Measurements from ENCODE around the gene FOXN3. TPM values are rescaled to one million over a fixed set of nuclear protein-coding genes. Genes with fewer than 3 reads are reported as not detected.

Gene FOXN3
- polyA plus RNA-seq, 12 donors, result 52.7 to 126 (median 74.8) TPM

DNA sequence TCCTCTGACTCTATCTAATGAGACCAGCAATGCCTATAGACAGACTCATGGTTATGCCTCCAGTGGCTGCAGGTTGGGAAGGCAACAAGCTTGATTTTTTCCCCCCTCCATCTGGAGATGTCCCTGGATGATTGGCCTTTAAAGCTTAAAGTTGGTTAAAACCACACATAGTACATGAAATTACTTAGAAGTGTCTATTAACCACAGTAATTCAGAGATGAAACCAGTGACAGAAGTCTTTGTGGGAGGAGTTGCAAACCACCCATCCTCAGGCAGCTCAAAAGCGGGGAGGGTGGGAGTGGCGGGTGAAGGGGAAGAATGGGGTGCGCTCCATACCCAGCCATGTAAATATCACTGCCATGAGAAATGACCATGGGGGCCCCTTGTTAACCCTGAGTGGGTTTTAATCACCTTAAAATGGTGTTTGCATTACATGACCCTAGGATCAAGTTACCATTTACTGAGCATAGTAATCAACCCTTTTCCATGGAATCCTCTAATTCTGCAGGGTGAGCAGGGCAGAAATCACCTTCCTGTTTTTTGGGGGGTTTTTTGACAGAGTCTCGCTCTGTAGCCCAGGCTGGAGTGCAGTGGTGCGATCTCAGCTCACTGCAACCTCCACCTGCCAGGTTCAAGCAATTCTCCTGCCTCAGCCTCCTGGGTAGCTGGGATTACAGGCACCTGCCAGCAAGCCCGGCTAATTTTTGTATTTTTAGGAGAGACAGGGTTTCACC, 133.5 kb downstream of the FOXN3 start:
- DNase-seq, result no peak

DNA sequence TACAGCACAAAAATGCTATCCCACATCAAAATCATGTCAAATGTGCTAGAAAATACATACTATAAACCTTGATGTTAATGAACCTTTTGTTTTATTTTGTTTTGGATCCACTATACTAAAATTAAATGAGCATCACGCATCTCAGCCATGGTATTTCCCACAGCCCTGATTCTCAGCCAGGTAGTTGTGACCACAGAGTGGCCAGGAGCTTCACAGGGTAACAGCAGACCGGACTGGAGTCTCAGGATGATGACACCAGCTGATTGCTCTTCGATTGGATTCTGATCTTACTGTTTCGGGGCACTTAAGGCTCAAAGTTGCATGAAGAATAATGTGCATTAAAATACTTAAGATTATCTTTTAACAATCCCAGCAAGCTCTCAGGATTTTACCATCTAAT, 134.8 kb downstream of the FOXN3 start:
- no peak for DNase-seq

DNA sequence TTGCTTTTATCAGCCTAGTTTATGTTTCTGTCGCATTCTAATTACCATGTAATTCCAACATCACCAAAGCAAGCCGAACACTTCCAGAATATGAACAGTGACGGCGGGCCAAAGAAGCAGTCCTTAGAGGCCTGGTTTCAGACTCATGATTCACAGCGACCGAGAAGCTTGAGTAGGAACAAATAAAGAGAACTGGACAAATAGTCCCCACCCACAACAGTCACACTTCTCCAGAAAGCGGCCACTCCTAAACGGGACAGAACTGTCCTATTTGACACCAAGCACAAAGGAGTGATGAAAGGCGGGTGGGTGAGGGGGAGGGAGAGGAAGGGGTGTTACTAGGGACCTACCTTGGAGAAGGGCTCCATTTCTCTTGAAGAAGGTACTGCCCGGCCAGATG, 136.4 kb downstream of the FOXN3 start:
- no peak for DNase-seq

DNA sequence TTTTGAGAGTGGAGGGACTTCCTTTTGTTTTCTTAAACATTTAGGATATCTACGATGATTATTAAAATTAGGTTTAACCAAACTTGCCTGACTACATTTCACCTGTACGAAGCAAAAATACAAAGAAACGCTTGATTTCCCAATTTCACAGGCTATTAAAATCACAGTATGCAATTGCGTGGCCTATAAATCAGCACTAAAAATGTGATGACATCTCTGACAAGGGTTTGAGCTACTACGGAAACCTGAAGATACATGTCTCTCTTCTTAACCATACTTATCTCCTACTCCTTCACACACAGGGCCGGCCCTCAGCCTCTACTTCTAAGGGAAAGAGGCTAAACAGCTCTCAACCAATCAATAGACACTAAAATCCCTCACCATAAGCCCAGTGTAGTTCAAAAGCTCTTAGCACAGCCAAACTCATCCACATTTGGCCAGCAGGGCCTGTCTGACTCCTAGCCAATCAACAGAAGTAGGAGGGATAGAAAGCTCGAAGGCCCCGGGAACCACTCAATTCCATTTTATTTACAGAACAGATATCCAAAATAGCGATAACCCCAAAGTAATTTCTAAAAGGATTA, 137.3 kb downstream of the FOXN3 start:
- DNase-seq, result no peak

DNA sequence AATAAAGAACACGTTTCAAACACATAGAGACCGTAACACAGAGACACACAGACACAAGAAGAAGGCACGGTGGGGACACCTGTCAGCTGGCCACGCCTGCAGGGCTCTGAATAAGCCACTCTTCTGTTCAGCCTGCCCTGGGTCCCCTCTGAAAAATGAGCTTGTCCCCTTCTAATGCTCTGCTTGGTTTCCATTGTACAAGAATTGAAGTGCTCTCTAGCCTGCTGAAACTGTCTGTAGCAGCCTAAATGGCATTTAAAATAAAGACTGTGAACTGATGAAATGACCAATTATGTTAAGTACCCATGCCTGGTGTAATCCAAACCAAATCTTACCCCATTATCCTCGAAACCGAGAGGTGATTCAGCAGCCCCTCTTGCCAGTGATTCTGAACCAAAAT, 139.8 kb downstream of the FOXN3 start:
- DNase-seq, result no peak

DNA sequence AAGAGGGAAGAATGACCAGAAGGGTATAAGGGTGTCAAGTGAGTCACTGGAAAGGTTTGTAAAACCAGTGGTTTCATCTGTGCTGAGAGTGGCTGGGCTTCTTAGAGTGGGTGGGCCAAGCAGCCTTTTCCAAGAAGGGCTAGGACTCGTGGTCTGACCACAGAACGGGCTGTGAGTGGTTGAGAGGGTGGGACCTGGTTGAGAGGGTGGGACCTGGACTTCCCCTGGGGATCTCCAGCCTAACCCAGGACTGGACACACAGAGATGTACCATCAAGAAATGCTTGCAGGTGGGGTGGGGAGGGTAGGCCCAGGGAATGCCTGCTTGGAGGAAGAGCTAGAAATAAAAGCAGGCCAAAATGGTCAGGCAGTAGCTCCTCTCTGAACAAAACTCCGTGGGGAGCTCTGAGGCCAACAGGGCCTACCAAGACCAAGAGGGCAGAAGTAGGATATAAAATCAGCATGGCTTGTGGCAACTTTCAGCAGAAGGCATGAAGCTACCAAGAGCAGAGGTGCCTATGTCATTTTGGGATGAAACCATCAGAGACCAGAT, 140.5 kb downstream of the FOXN3 start:
- no peak for DNase-seq

DNA sequence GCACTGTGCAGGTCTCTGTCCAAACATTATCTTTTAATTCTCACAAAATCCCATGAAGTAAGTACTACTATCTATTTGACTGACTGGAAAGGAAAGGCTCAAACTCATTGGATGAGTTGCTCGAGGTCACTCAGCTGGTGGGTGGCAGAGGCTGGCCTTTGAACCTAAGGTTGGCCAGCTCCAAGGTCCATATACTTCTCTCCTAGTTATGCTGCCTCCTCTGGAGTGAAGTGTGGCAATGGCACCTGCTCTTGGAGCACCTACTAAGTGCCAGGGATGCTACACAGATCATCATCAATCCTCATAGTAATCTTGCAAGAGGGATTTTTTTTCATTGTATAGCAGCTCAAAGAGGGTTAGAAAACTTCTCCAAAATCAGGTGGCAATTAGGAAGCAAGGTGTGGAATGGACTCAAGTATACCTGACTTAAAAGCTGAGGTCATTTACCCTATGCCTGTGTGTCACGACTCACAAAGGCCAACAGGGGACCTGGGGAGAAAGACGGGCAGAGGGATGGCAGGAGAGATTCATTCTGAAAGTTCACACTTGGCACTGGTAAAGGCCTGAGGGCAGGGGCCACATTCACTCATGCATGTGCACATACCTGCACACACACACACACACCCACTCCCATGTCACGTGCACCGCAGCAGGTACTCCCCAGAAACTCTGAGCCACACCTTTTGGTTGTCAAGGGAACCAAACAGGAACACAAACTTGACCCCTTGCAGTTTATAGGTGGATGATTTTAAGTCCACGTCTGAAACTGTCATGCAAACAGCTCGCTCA, 146.4 kb downstream of the FOXN3 start:
- no peak for DNase-seq

DNA sequence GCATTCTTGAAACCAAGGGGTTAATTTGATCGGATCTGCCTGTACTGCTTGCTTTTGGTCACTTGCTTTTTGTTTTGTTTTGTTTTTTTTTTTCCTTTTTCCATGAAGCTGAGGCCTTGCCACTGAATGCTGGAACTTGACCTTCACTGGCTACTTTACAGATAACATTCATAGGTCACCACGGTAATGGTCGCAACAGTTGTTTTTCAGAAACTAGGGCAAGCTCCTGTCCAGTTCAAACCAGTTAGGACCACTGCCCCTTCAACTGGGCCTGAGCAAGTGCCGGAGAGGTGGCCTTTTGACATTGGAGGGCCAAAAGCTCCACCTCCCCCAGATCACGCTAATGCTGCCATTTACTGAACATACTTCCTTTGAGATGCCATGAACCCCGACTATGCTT, 147.6 kb downstream of the FOXN3 start:
- DNase-seq, result no peak

DNA sequence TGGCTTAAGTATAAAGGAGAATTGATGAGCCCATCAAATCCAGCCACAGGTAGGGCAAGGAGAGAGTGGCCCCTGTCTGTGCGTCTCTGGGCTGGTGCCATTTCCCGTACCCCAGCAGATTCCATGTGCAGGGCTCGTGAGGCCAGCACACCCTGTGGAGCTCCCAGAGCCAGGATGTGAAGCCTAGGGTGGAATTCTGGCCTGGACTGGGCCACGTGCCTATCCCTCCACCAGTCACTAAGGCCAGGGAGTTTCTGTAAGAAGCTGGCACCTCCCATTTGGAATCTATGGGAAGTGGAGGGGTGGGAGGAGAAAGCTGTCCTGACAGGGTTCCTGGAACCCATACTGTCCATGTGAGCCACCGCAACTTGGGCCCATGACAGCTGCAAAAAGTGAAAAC, 148.5 kb downstream of the FOXN3 start:
- DNase-seq, result no peak

DNA sequence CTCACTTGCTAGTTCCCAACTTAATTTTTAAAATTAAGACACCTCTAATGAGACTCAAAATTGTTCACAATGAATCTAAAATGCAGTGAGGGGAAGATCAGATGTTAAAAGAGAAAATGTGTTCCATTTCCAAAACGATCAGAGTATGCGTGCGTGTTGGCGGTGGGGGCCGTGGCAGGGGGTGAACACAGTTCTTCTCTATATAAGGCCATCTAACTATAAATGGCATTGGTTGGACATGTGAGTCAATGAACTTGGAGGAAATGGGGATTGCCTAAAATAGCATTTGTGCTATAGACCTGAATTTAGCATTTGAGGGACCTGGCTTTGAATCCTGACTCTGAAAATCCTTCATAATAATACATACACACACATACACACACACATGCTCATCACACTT, 149.4 kb downstream of the FOXN3 start:
- no peak for DNase-seq

DNA sequence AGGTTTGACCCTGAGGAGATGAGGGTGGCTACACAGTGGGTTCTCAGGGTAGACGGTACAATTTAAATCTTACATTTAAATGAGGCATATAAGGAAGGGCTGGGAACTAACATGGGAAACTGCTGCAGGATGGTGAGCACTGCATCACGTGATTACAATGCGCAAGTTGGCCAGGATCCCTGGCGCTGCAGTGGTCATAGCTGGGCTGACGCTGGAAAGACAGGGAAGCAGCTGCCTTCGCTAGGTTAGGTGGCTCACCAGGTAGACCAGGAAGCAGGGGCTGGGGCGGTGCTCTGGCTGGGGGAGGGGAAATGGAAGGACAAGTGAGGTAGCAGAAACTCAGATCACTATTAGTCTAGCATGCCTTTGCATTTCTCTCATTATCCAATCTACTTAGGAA, 149.9 kb downstream of the FOXN3 start:
- DNase-seq, result no peak

DNA sequence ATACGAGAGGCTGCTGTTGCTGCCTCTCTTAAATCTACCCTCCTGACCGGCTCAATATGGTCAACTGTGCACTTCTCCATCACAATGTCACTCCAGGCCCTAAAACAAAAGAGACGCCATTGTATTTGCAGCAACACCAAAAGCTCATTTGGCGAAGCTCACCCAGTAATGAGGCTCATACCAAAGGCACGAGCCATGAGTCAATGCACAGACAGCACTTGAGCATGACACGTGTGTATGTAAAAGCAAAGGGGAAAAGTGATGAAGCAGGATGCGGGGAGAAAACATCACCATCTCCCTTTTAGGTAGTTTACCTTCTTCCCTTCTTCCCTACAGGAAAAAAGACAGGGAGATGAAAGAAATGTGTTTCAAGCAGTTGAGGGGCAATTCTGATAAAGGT, 150.3 kb downstream of the FOXN3 start:
- no peak for DNase-seq

DNA sequence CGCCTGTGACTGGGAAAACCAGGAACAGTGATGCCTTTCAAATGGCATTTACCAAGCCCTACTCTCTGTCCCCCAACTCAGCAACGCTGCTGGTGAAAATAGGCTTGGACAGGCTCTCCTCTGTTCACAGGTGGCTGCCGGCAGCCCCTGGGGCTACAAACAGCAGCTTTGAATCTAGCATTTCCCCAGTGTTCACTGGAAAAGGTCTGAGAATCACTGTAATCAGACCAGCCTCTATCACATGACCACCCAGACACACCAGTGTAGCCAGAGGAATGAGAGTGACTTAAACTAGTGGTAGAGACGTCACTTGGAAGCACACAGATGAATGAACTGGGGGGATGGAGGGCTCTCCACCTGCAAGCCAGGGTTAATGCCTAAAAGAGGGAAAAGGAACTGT, 151.8 kb downstream of the FOXN3 start:
- DNase-seq, result no peak

DNA sequence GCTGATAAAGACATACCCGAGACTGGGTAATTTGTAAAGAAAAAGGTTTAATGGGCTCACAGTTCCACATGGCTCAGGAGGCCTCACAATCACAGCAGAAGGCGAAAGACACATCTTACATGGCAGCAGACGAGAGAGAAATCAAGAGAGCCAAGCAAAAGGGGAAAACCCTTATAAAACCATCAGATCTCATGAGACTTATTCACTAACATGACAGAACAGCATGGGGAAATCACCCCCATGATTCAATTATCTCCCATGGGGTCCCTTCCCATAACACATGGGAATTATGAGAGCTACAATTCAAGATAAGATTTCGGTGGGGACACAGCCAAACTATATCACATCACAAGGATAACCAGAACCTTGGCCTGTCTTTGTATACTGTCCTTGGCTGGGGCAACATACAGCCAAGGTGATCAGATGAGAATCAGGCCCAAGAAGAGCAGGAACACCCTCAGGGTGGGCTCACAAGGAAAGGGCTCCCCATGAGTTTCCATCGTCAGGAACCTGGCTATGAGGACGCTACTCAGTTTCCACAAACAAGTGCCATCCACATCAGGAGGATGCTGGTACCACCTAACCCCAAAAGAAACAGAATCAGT, 152.7 kb downstream of the FOXN3 start:
- DNase-seq, result no peak

DNA sequence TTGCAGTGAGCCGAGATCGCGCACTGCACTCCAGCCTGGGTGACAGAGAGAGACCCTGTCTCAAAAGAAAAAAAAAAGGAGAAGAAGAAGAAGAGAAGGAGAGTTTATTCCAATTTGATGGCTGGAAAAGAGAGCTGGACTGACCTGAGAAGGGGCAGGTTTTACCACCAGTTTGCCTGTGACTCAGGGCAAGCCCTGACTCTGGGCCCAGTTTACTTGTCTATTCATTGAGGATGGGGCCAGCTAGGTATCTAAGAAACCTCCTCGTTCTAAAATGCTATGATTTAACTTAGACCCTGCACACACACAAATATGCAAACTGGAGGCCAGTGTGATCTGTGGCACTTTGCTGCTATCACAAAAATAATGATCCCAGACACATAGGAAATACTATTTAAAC, 155.0 kb downstream of the FOXN3 start:
- DNase-seq, result no peak

DNA sequence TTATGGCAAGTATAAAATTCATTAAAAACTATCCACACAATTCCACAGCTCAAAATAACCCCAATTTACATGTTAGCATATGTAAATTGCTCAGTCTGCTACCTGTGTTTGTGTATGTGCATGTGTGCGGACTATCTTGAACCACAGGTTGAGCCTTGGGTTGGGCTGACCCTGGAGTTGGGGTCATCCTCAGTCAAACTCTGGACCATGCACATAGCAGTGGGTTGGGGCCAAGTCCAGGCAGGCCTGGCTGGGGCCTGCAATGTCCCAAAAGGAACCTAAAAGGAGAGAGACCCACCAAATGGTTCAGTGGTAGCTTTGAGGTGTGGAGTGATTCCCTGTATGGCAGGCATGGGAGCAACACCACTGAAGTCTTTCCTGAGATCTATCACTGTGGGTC, 156.1 kb downstream of the FOXN3 start:
- no peak for DNase-seq

DNA sequence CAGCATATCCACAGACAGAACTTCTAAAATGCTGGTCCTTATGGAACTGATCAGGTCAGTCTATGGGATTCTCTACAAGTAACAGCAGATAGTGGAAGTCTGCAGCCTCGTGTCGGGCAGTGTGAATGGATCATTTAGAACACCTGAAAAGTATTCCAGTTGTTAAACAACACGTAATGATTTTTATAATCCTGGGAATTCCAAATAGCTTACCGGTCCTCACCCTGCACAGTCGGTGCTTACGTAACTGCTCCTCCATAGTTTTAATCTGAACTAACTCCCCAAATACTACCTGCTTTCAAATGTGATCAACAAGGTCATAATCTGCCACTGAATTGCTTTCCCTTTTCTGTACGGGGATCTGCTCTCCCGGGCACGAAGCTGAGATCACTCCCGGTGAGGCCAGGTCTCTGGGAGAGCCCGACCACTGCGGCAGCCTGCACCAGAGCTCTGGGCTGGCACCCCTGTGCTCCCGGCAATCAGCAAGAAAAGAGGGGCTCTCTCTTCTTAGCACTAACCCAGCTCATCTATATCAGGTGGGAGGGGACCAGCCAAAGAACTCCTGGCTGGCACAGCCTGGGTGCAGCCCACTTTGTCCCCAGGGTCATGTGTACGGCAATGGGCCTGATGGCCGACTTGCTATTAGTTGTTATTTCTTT, 157.0 kb downstream of the FOXN3 start:
- DNase-seq, result no peak

DNA sequence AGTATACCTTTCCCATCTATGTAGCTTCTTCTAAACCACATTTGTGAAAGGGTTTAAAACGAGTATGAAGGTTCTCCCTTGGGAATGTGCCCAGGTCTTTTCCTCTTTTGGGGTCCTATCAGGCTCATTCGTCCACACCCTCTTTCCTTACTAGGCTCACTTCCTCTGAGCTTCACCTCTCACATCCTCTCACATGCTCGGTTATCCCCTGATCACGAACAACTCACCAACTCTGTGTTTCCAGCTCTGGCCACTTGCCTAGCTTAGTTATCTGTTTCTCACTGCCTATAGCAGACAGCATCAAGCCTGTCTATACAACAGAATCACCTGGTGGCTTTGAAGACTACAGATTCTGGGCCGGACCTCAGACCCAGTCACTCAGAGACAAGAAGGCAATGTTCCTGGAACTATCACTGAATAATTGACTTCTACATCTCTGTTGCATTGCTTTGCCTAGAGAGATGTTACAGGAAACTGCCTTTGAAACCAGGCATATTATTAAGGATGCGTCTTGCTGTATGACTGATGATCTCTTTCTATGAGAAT, 158.2 kb downstream of the FOXN3 start:
- no peak for DNase-seq

DNA sequence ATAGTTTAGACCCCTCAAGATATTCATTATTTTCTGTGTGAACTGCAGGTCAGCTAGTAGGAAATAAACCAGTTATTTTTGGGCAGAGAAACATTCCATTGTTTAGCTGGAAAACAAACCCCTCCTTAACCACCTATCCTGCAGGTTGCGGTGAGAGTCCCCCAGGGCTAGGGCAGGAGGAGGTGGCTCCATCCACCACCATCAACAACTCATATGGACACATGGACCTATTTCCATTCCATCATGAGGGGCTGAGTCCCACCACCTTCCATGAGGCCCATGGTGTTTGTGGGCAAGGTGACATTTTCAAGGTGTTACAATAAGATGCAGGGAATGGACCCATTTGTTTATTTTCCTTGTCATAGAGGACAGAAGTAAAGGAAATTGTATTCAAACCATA, 160.1 kb downstream of the FOXN3 start:
- no peak for DNase-seq

DNA sequence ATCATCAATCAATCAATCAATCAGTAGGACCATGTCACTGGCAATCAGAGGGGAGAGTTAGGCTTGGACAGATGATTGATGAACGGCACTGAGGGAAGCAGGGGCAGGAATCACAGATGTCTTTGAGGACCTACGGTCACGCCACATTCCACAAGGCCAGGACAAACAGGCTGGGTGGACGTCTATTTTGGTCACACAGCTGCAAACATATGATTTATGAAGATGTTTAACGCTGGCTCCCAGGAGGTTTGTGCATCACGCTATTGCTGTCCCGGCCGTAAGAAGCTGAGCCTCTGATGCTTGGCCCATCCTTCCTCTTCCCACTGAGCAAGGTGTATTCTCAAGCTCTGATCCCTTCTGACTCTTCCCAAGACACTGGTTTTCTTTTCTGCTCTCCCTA, 160.8 kb downstream of the FOXN3 start:
- peak; percentile 31 for DNase-seq

DNA sequence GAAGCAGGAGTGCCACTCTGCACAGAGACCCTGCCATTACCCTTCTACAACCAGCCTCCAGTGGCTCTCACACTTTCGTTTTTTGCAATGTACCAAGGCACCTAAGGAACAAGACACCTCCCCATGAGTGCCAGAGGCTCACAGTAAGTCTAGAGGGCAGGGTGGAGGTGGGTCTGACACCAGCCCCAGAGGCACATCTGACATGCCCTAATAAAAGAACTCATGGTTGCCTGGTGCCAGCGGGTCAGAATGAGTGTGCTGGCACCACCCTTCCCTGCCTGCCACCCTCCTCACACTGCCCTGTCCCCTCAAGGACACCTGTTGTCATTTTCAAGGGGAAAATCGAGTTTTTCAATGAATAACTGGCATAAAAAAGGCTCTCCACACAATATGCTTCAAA, 161.2 kb downstream of the FOXN3 start:
- DNase-seq, result no peak

DNA sequence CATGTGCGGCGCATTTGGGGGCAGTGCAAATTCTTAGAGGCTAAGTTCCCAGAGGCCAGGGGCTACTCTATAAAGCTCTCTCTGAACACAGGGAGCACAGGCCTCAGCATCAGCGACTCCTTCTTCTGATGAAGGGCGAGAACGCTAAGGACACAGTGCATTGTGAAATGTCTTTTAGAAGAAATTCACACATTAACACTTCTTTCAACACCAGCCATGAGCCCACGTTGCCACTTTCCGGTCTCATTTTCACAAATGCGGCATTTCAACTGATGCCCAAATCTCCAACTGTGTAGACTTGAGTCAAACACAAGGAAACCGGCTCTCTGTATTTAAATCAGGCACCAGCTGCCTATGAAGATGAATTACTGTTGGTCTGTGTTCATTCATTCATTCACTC, 162.0 kb downstream of the FOXN3 start:
- DNase-seq, result no peak

All from muscle of arm (tissue), 12 donors.